K562 (cell line): ENCODE data around the gene C6orf47. TPM values are rescaled to one million over a fixed set of nuclear protein-coding genes. Genes with fewer than 3 reads are reported as not detected.

Experiments used
- ATAC-seq: fragments of 200-7000 bp; cut with Tn5 transposase; 3 replicates; pipeline ENCODE4 v1.9.1; 2020; ENCODE audit warnings: moderate library complexity
- BruUV-seq: library from RNA; stranded (reverse); fragments of 400-500 nt; replicated peaks from 2 replicates; lab custom pipeline; 2021; lab: Mats Ljungman, UMichigan
- CTCF ChIA-PET: fragments of 300-600 bp; formaldehyde crosslinking; extraction: SDS; loops from one replicate; lab custom pipeline; 2021; ENCODE audit warnings: low intra/inter-chr PET ratio; lab: Yijun Ruan, JAX
- POLR2A ChIA-PET: fragments of 300-600, 350-650 bp; sonication (Branson Sonifier 250); formaldehyde crosslinking; extraction: SDS; loops from one replicate; lab custom pipeline; 2021; ENCODE audit warnings: antibody characterized with exemption, inconsistent platforms; lab: Yijun Ruan, JAX
- DNase-seq, 4 experiments: peaks; one replicate each; pipeline versions ENCODE4 v3.0.0 to v3.0.0-alpha.2; 2011 to 2018; ENCODE audit warnings: low spot score in 3 of 4, mixed read lengths in 3 of 4; ENCODE audit errors: extremely low read depth in 1 of 4
- FAIRE-seq: peaks from 2 replicates; lab custom pipeline; 2011; peaks lifted over from hg19 to GRCh38; lab: Jason Lieb, UNC
- H2AFZ ChIP-seq: 2 replicates; pipeline ENCODE4 v1.6.0; 2011; ENCODE audit warnings: low read depth, low read length, control low read depth, inconsistent platforms
- H3K27ac ChIP-seq: fragments of 200-600 bp; 3 replicates; pipeline ENCODE4 v1.8.0; 2011; ENCODE audit warnings: low read depth, mild to moderate bottlenecking, control low read depth, inconsistent platforms, low read length, moderate library complexity, mixed read lengths; ENCODE audit errors: extremely low read depth
- H3K27me3 ChIP-seq, 2 experiments: fragments of 300-600 bp in 1 of 2; 2 replicates in 1 of 2; 3 replicates in 1 of 2; pipeline versions ENCODE4 v1.6.0 to v1.8.0; 2011; ENCODE audit warnings: inconsistent platforms in 2 of 2, low read length in 2 of 2, mild to moderate bottlenecking in 1 of 2, mixed read lengths in 1 of 2, moderate library complexity in 1 of 2; ENCODE audit not compliant: control insufficient read depth in 2 of 2, insufficient read depth in 2 of 2
- H3K36me3 ChIP-seq: fragments of 300-600 bp; 3 replicates; pipeline ENCODE4 v1.8.0; 2011; ENCODE audit warnings: mild to moderate bottlenecking, low read length, inconsistent platforms; ENCODE audit not compliant: control insufficient read depth, insufficient read depth
- H3K4me1 ChIP-seq, 2 experiments: fragments of 200-600 bp in 1 of 2; replicated peaks in 1 of 2; 2 replicates in 1 of 2; 3 replicates in 1 of 2; pipeline versions ENCODE4 v1.5.1 to v1.8.0; 2011; ENCODE audit warnings: inconsistent platforms in 2 of 2, low read length in 2 of 2, mild to moderate bottlenecking in 1 of 2, mixed read lengths in 1 of 2, moderate library complexity in 1 of 2; ENCODE audit not compliant: control insufficient read depth in 2 of 2, insufficient read depth in 2 of 2
- H3K4me2 ChIP-seq: 2 replicates; pipeline ENCODE4 v1.6.1; 2011; ENCODE audit warnings: low read length, control low read depth, inconsistent platforms, mixed read lengths; ENCODE audit not compliant: insufficient read depth
- H3K4me3 ChIP-seq: fragments of 200-600 bp; sonication (generic), shearing (Covaris generic); 2 replicates; pipeline ENCODE4 v1.5.1; 2016; ENCODE audit warnings: control low read depth, inconsistent platforms
- H3K79me2 ChIP-seq: fragments of 200-600 bp; 3 replicates; pipeline ENCODE4 v1.8.0; 2011; ENCODE audit warnings: low read length, inconsistent platforms; ENCODE audit not compliant: control insufficient read depth, insufficient read depth
- H3K9ac ChIP-seq, 2 experiments: 2 replicates each; pipeline versions ENCODE4 v1.6.0 to v1.6.1; 2011; ENCODE audit warnings: low read depth in 2 of 2, low read length in 2 of 2, control low read depth in 1 of 2, inconsistent platforms in 1 of 2, mild to moderate bottlenecking in 1 of 2, mixed read lengths in 1 of 2; ENCODE audit not compliant: insufficient read depth in 1 of 2
- H3K9me1 ChIP-seq: one replicate; pipeline ENCODE4 v1.6.0; 2011; ENCODE audit warnings: inconsistent platforms, mild to moderate bottlenecking, low read length, moderate library complexity; ENCODE audit not compliant: control insufficient read depth, insufficient read depth
- H3K9me3 ChIP-seq: replicated peaks from 2 replicates; pipeline ENCODE4 v1.5.1; 2011; ENCODE audit warnings: low read depth, low read length, inconsistent platforms; ENCODE audit not compliant: control insufficient read depth, insufficient read depth
- H4K20me1 ChIP-seq: replicated peaks from 2 replicates; pipeline ENCODE4 v1.6.1; 2011; ENCODE audit warnings: low read length, inconsistent platforms, mixed read lengths; ENCODE audit not compliant: control insufficient read depth, insufficient read depth
- BRF2 ChIP-seq: IDR thresholded peaks from 3 replicates; pipeline ENCODE4 v1.6.1; 2011; ENCODE audit warnings: borderline replicate concordance, mild to moderate bottlenecking; ENCODE audit not compliant: insufficient read length, insufficient read depth
- CGGBP1 ChIP-seq: fragments of 250-450 bp; sonication (Bioruptor Pico); IDR thresholded peaks from 2 replicates; pipeline ENCODE4 v1.9.0; 2021; ENCODE audit warnings: mild to moderate bottlenecking
- FIP1L1 ChIP-seq: fragments of 200-400 bp; formaldehyde crosslinking; IDR thresholded peaks from 2 replicates; pipeline ENCODE4 v1.6.1; 2018; ENCODE audit warnings: mild to moderate bottlenecking, low read depth, low read length; ENCODE audit not compliant: poor library complexity, severe bottlenecking
- HEY1 ChIP-seq: fragments of 250-450 bp; sonication (Bioruptor Pico); IDR thresholded peaks from 2 replicates; pipeline ENCODE4 v1.5.0; 2020; ENCODE audit warnings: mild to moderate bottlenecking, moderate library complexity, borderline replicate concordance
- HOXB6 ChIP-seq: fragments of 250-450 bp; sonication (Bioruptor Pico); IDR thresholded peaks from 2 replicates; pipeline ENCODE4 v1.5.1; 2022; ENCODE audit warnings: mild to moderate bottlenecking, borderline replicate concordance
- IRF9 ChIP-seq: fragments of 450-650 bp; IDR thresholded peaks from 2 replicates; pipeline ENCODE4 v1.6.1; 2016; ENCODE audit warnings: missing biosample characterization, missing genetic modification characterization
- MYNN ChIP-seq, 2 experiments: sonication (generic); formaldehyde crosslinking in 1 of 2; IDR thresholded peaks; 2 replicates each; pipeline versions ENCODE4 v1.5.0 to v1.6.1; 2016 to 2020; ENCODE audit warnings: antibody characterized with exemption in 1 of 2, missing genetic modification reagents in 1 of 2
- PHB ChIP-seq: fragments of 250-450 bp; sonication (Bioruptor Pico); IDR thresholded peaks from 2 replicates; pipeline ENCODE4 v1.5.0; 2021
- PKNOX1 ChIP-seq: fragments of 450-650 bp; IDR thresholded peaks from 2 replicates; pipeline ENCODE4 v1.6.1; 2016
- POLR2AphosphoS5 ChIP-seq: IDR thresholded peaks from 2 replicates; pipeline ENCODE4 v1.6.1; 2011; ENCODE audit warnings: mild to moderate bottlenecking, low read depth, low read length, moderate library complexity; ENCODE audit not compliant: control insufficient read depth, insufficient read depth
- PTRF ChIP-seq: fragments of 450-650 bp; IDR thresholded peaks from 2 replicates; pipeline ENCODE4 v1.6.1; 2016; ENCODE audit warnings: mild to moderate bottlenecking, missing genetic modification characterization, missing compliant biosample characterization
- RBM22 ChIP-seq: fragments of 200-400 bp; formaldehyde crosslinking; IDR thresholded peaks from 2 replicates; pipeline ENCODE4 v1.6.1; 2018; ENCODE audit warnings: low read length, low read depth; ENCODE audit not compliant: poor library complexity, severe bottlenecking
- RUNX1 ChIP-seq: sonication (generic); IDR thresholded peaks from 2 replicates; pipeline ENCODE4 v1.6.1; 2016; ENCODE audit warnings: antibody characterized with exemption, low read depth
- SRSF9 ChIP-seq: fragments of 200-400 bp; formaldehyde crosslinking; IDR thresholded peaks from 2 replicates; pipeline ENCODE4 v1.6.1; 2017; ENCODE audit warnings: low read depth, low read length, borderline replicate concordance
- SUPT5H ChIP-seq: fragments of 450-650 bp; IDR thresholded peaks from 2 replicates; pipeline ENCODE4 v1.6.1; 2016
- ZBTB17 ChIP-seq: fragments of 450-650 bp; formaldehyde crosslinking; IDR thresholded peaks from 2 replicates; pipeline ENCODE4 v1.4.0; 2020; ENCODE audit warnings: mild to moderate bottlenecking
- ZHX1 ChIP-seq: fragments of 150-350 bp; conservative IDR thresholded peaks from 2 replicates; pipeline ENCODE4 v1.6.1; 2014; ENCODE audit warnings: low read length
- WGBS: fragments of 100-300 bp; shearing (Covaris generic); methylation state at CpG from one replicate; pipeline ENCODE4 v1.1.6; 2016; ENCODE audit warnings: low coverage, mixed read lengths; ENCODE audit not compliant: insufficient coverage; ENCODE audit errors: missing lambda C conversion rate; 5-methylcytosine and 5-hydroxymethylcytosine counted together
- in situ Hi-C: fragments of 300-500 bp; cut with MboI; formaldehyde crosslinking; loops from 4 replicates; pipeline ENCODE4 v1.15.0; 2018; ENCODE audit warnings: inconsistent platforms, mixed read lengths
- intact Hi-C: fragments of 100-400 bp; cut with micrococcal nuclease; formaldehyde crosslinking; loops from 2 replicates; pipeline ENCODE4 v1.14.2; 2022
- polyA plus RNA-seq, 8 experiments: library from polyadenylated mRNA; depleted of rRNA in 4 of 8; stranded (reverse) in 5 of 8; unstranded in 3 of 8; fragments of >200 nt; fragmentation: Nextera tagmentation in 2 of 8; fragmentation: Illumina TruSeq in 1 of 8; extraction: Ambion mirVana in 2 of 8; extraction: Trizol in 1 of 8; gene quantifications; 2 replicates each; pipeline versions ENCODE4 v1.2.1 to v1.2.3, GENCODE V29; 2011 to 2014; ENCODE audit warnings: inconsistent platforms in 1 of 8, missing spikeins in 1 of 8
- total RNA-seq, 7 experiments: library from RNA; depleted of rRNA in 6 of 7; stranded (reverse); fragments of >200 nt in 6 of 7; fragmentation: Illumina TruSeq in 2 of 7; extraction: Trizol in 2 of 7; gene quantifications; 2 replicates each; pipeline versions ENCODE4 v1.2.1 to v1.2.3, GENCODE V29; 2011 to 2021; ENCODE audit warnings: low replicate concordance in 1 of 7

Gene C6orf47
- total and polyA plus RNA-seq, 9 of the 15 experiments (the other 6 are each of a cell fraction or from before 2014, with no cell fraction given) = 0.14 to 43.8 (median 27.0) TPM

- H3K27me3 ChIP-seq = no peaks in the 10 kb centered on the region
- FAIRE-seq (no peak), ATAC-seq (no peak), DNase-seq (no peak)
- in situ Hi-C loops (no loop called here), intact Hi-C loops (no loop called here)
- 0 out of 4 replicates have a peak overlapping the region, but pooled peaks of 1 of the 2 experiments have one; percentile 29 for H3K9ac ChIP-seq
- WGBS = 90% methylated on average over 7 of the region's 7 CpGs
- no peak overlapping the region for H3K4me3 ChIP-seq
- POLR2A ChIA-PET = interaction anchor here (0.8 to 14.8 kb wide), 6 partner anchors 8 to 137 kb away, joined by 3 to 274 read pairs (median 48); partner anchors contain the start of genes APOM, BAG6, GPANK1 and PRRC2A
- no peak overlapping the region; the same call in 2 of the 3 replicates for H3K27ac ChIP-seq
- CTCF ChIA-PET = no interaction called here
- H3K36me3 ChIP-seq = peaks cover 98% of the 10 kb centered on the region
- H4K20me1 ChIP-seq = peaks cover 27% of the 10 kb centered on the region
- no peak overlapping the region for H3K4me2 ChIP-seq
- peaks cover 9% of the 10 kb centered on the region; the same call in 1 of the 3 replicates for H3K79me2 ChIP-seq
- H3K4me1 ChIP-seq = peaks cover 3 to 27% of the 10 kb centered on the region in 2 experiments; a peak in 4 of 5 replicates
- H3K9me3 ChIP-seq = no peaks in the 10 kb centered on the region
- H3K9me1 ChIP-seq = no peaks in the 10 kb centered on the region
- no peak overlapping the region for H2AFZ ChIP-seq
- BruUV-seq = no TSS peak
- no peak for TF ChIP-seq HOXB6 (CRISPR knock-in tag)
- TF ChIP-seq MYNN (IDR thresholded peaks at IDR 0.05) = no peak
- no peak for TF ChIP-seq MYNN (CRISPR knock-in tag; IDR thresholded peaks at IDR 0.05)
- TF ChIP-seq BRF2 = no peak
- TF ChIP-seq PKNOX1 = no peak
- TF ChIP-seq PHB (CRISPR knock-in tag) = no peak
- no peak for TF ChIP-seq PTRF (tag)
- no peak for TF ChIP-seq SRSF9
- TF ChIP-seq ZBTB17 (CRISPR knock-in tag) = no peak
- TF ChIP-seq FIP1L1 = no peak
- TF ChIP-seq RBM22 = peak; percentile 79
- TF ChIP-seq SUPT5H = peak; percentile 40; the same call in 1 of the 2 replicates
- no peak for TF ChIP-seq HEY1
- TF ChIP-seq ZHX1 = no peak
- TF ChIP-seq CGGBP1 (CRISPR knock-in tag) = no peak
- peak; percentile 50 for TF ChIP-seq POLR2AphosphoS5
- TF ChIP-seq IRF9 (tag) = no peak
- no peak for TF ChIP-seq RUNX1
These were observed 27.1 kb downstream of the C6orf47 start for GRCh38 chr6:31633447-31633846.
